Islet precursor cell (in vitro differentiated cells): ENCODE data around the gene CPT1A.

Source experiments
- DNase-seq: peaks from one replicate; pipeline ENCODE4 v3.0.0-alpha.2; 2018

CPT1A gene

GRCh38 chr11:68852628-68853027 lies 10.9 kb upstream of the CPT1A start:
- DNase-seq, result no peak

- no peak for DNase-seq
Observed at GRCh38 chr11:68848429-68848828, 6.7 kb upstream of the CPT1A start.

GRCh38 chr11:68847395-68847794 lies 5.7 kb upstream of the CPT1A start:
- DNase-seq, result no peak

- DNase-seq, result no peak
Observed at GRCh38 chr11:68845351-68846002, 3.8 kb upstream of the CPT1A start.

- DNase-seq, result no peak
Observed at GRCh38 chr11:68844801-68845200, 3.1 kb upstream of the CPT1A start.

GRCh38 chr11:68844376-68844775 lies 2.7 kb upstream of the CPT1A start:
- no peak for DNase-seq

- DNase-seq, result peak; percentile 85
Observed at GRCh38 chr11:68843703-68844312, 2.1 kb upstream of the CPT1A start.

GRCh38 chr11:68843052-68843561 lies 1.4 kb upstream of the CPT1A start:
- DNase-seq, result no peak

- no peak for DNase-seq
Observed at GRCh38 chr11:68842427-68843051, 823 bp upstream of the CPT1A start.

- no peak for DNase-seq
Observed at GRCh38 chr11:68840661-68841653, 759 bp downstream of the CPT1A start.

GRCh38 chr11:68839911-68840641 lies 1.6 kb downstream of the CPT1A start:
- no peak for DNase-seq

GRCh38 chr11:68839054-68839865 lies 2.5 kb downstream of the CPT1A start:
- DNase-seq, result peak; percentile 95

- DNase-seq, result no peak
Observed at GRCh38 chr11:68838572-68838964, 3.1 kb downstream of the CPT1A start.

GRCh38 chr11:68837583-68838571 lies 3.8 kb downstream of the CPT1A start:
- no peak for DNase-seq

GRCh38 chr11:68835749-68836148 lies 6.0 kb downstream of the CPT1A start:
- DNase-seq, result no peak

- DNase-seq, result no peak
Observed at GRCh38 chr11:68835328-68835727, 6.4 kb downstream of the CPT1A start.

- DNase-seq, result no peak
Observed at GRCh38 chr11:68832476-68833181, 9.1 kb downstream of the CPT1A start.

GRCh38 chr11:68831124-68831523 lies 10.6 kb downstream of the CPT1A start:
- DNase-seq, result no peak

GRCh38 chr11:68829581-68829980 lies 12.1 kb downstream of the CPT1A start:
- DNase-seq, result no peak
